Spleen (tissue), 7 donors: ENCODE measurements around the gene PRPF31.

ENCODE experiments used
- POLR2AphosphoS5 ChIP-seq, 3 donors: sonication (generic); formaldehyde crosslinking; IDR thresholded peaks; one replicate each; pipeline ENCODE4 v1.5.1; 2017; ENCODE audit warnings: antibody characterized with exemption in 3 of 3
- TF ChIP-seq, protein P1 (sequence below), 11 experiments: fragments of 200-600 bp in 7 of 11; fragments of 450-650 bp in 4 of 11; sonication (generic) in 4 of 11; IDR thresholded peaks in 8 of 11; conservative IDR thresholded peaks in 3 of 11; 1 replicate in 7 of 11; 2 replicates in 4 of 11; pipeline versions ENCODE4 v1.4.0 to v1.8.0; 2016 to 2021; ENCODE audit warnings: antibody characterized with exemption in 11 of 11, inconsistent platforms in 4 of 11, mild to moderate bottlenecking in 1 of 11
- donor health status: DM: no; HTN: no; CAD: no; lungs with moderate emphysema.
- donor health status: DM: no; HTN: no; CAD: no.
- donor health status: DM: no; HTN: no; CAD: no.

DNA sequence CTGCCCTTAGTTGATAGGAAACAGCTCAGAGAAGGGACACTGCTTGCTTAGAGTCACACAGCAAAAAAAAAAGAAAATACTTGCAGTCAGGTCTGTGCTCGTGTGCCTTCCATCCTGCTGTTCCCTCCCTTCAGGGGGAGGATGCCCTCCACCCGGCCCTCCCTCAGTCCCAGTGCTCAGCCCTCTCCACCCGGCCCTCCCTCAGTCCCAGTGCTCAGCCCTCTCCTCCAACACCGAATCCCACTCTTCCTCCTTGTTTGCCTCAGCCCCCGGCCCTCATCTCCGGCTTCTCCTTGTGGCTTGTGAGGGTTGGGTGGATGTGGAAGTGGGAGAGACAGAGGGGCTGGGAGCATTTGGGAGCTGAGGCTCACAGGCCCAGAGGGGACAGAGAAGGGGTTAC, 5.9 kb upstream of the PRPF31 start:
- TF ChIP-seq, protein P1, sequence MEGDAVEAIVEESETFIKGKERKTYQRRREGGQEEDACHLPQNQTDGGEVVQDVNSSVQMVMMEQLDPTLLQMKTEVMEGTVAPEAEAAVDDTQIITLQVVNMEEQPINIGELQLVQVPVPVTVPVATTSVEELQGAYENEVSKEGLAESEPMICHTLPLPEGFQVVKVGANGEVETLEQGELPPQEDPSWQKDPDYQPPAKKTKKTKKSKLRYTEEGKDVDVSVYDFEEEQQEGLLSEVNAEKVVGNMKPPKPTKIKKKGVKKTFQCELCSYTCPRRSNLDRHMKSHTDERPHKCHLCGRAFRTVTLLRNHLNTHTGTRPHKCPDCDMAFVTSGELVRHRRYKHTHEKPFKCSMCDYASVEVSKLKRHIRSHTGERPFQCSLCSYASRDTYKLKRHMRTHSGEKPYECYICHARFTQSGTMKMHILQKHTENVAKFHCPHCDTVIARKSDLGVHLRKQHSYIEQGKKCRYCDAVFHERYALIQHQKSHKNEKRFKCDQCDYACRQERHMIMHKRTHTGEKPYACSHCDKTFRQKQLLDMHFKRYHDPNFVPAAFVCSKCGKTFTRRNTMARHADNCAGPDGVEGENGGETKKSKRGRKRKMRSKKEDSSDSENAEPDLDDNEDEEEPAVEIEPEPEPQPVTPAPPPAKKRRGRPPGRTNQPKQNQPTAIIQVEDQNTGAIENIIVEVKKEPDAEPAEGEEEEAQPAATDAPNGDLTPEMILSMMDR (IDR thresholded peaks at IDR 0.05 in 8 of 11, conservative IDR thresholded peaks at IDR 0.05 in 3 of 11), result no peak
- no peak for TF ChIP-seq POLR2AphosphoS5 (IDR thresholded peaks at IDR 0.05)
